ENCODE measurements around the gene TOM1. TPM values are rescaled to one million over a fixed set of nuclear protein-coding genes. Genes with fewer than 3 reads are reported as not detected.

The TOM1 gene
- total RNA-seq, 1 experiment from 2014 or later = 22.3 TPM

DNA sequence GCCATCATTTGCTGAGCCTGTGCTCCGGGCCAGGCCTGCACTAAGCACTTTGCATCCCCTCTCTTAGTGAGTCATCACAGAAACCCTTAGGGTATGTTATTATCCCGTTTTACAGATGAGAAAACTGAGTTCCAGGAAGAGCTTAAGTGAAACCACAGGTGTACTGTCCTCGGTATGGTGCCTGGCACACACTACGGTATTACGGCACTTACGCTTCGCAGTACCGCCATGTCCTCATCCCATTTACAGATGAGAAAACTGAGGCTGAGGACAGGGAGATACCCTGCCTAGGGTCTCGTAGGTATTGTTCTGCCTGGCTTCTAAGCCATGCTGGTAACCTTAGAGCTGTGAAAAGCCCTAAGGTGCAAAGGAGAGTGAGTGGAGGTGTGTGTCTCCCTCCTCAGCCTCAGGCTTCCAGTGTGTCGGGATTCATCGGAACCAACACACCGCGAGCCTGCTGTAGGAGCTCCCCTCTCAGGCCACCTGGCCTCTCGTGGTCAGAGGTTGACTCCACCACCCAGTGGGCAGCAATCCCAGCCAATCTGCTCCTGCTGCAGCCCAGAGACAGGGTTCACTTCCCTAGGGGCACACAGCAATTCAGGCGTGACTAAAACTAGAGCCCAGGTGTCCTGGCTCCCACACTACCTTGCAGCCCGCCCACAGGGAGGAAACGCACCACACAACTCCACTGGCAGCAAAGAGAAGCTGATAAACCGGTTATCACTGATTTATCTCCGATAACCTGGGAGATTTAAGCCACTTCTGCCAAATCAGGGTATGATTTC, 41.6 kb downstream of the TOM1 start:
- Mint-ChIP-seq H3K4me1 (peaks cover 5 to 10% of the 10 kb centered on the region in 2 experiments), H3K9me3 (no peaks in the 10 kb centered on the region), H3K27me3 (ENCODE audit: low read depth) (no peaks in the 10 kb centered on the region), H3K36me3 (ENCODE audit: insufficient read depth in 1 of 3, low read depth in 3 of 3) (peaks cover 8 to 17% (median 11%) of the 10 kb centered on the region in 3 experiments; a peak in 6 of 7 replicates), H3K4me3 (no peak overlapping the region), H3K27ac (peak overlapping the region in 1 of 3 experiments; percentile 76; a peak in 1 of 7 replicates)
- H2AK5ac ChIP-seq (ENCODE audit: insufficient read length, low read length) = no peak overlapping the region
- H2BK5ac ChIP-seq (ENCODE audit: insufficient read length, low read length) = no peak overlapping the region
- no peaks in the 10 kb centered on the region for H3K79me1 ChIP-seq (ENCODE audit: insufficient read depth, low read depth, low read length, poor library complexity, severe bottlenecking)
- no peaks in the 10 kb centered on the region for H3K4me1 ChIP-seq (ENCODE audit: insufficient read depth, low read length)
- DNase-seq = no peak
- TF ChIP-seq, protein P1, sequence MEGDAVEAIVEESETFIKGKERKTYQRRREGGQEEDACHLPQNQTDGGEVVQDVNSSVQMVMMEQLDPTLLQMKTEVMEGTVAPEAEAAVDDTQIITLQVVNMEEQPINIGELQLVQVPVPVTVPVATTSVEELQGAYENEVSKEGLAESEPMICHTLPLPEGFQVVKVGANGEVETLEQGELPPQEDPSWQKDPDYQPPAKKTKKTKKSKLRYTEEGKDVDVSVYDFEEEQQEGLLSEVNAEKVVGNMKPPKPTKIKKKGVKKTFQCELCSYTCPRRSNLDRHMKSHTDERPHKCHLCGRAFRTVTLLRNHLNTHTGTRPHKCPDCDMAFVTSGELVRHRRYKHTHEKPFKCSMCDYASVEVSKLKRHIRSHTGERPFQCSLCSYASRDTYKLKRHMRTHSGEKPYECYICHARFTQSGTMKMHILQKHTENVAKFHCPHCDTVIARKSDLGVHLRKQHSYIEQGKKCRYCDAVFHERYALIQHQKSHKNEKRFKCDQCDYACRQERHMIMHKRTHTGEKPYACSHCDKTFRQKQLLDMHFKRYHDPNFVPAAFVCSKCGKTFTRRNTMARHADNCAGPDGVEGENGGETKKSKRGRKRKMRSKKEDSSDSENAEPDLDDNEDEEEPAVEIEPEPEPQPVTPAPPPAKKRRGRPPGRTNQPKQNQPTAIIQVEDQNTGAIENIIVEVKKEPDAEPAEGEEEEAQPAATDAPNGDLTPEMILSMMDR (conservative IDR thresholded peaks at IDR 0.05) = no peak
- no peak overlapping the region for H3K4ac ChIP-seq (ENCODE audit: low read depth, low read length)
- no peak overlapping the region for H3K4me2 ChIP-seq (ENCODE audit: insufficient read depth, insufficient read length, low read length)
- H4K91ac ChIP-seq (ENCODE audit: insufficient read length, low read depth, low read length) = no peak overlapping the region
- no peak overlapping the region for H3K9ac ChIP-seq (ENCODE audit: extremely low read depth, insufficient read length, low read length)
- H3K27ac ChIP-seq (ENCODE audit: insufficient read length, low read depth, low read length) = no peak overlapping the region
- no peak overlapping the region for H4K5ac ChIP-seq (ENCODE audit: insufficient read length, low read depth, low read length)
- H4K20me1 ChIP-seq (ENCODE audit: control insufficient read depth, insufficient read depth, insufficient read length) = no peaks in the 10 kb centered on the region
- H3K23me2 ChIP-seq (ENCODE audit: insufficient read length, low read depth, low read length, poor library complexity, severe bottlenecking) = no peaks in the 10 kb centered on the region
- H3K27me3 ChIP-seq (ENCODE audit: insufficient read depth, low read length) = no peaks in the 10 kb centered on the region
- H3K18ac ChIP-seq (ENCODE audit: insufficient read length, low read depth, low read length) = no peak overlapping the region
- no peak overlapping the region for H2BK20ac ChIP-seq (ENCODE audit: low read depth, low read length, poor library complexity, severe bottlenecking)
- H2BK12ac ChIP-seq (ENCODE audit: insufficient read length, low read depth, low read length) = no peak overlapping the region
- H3K23ac ChIP-seq (ENCODE audit: insufficient read length, low read depth, low read length) = no peak overlapping the region
- H3K79me2 ChIP-seq (ENCODE audit: insufficient read depth, low read length) = no peaks in the 10 kb centered on the region; the same call in 1 of the 2 replicates
- H3K9me3 ChIP-seq (ENCODE audit: control insufficient read depth, low read depth, low read length) = no peaks in the 10 kb centered on the region
- H3K14ac ChIP-seq (ENCODE audit: insufficient read depth, low read length) = no peak overlapping the region
- no CpG with 5 or more reads among the region's 19 CpGs for WGBS (ENCODE audit: extremely low coverage, insufficient read length, low lambda C conversion rate)
- H3K56ac ChIP-seq (ENCODE audit: insufficient read length, low read depth, low read length) = no peak overlapping the region
- H3T11ph ChIP-seq (ENCODE audit: low read length) = no peak overlapping the region
- H2AFZ ChIP-seq (ENCODE audit: low read length) = no peak overlapping the region
- H2BK120ac ChIP-seq (ENCODE audit: low read depth, low read length, poor library complexity, severe bottlenecking) = no peak overlapping the region
- no peak overlapping the region for H4K8ac ChIP-seq (replicated peaks; ENCODE audit: insufficient read length, low read depth, low read length)
- no peak overlapping the region for H2BK15ac ChIP-seq (ENCODE audit: low read depth, low read length)
